ENCODE data around the gene GABRD.

The GABRD gene

GRCh38 chr1:2076826-2077225, 57.7 kb downstream of the GABRD start:
- H3K27ac ChIP-seq, result no peak overlapping the region

GRCh38 chr1:2078170-2078569, 59.0 kb downstream of the GABRD start:
- TF ChIP-seq CTCF (conservative IDR thresholded peaks at IDR 0.05), result no peak
- TF ChIP-seq ZFX (IDR thresholded peaks at IDR 0.05), result no peak
- H3K27ac ChIP-seq, result no peak overlapping the region

More at GRCh38 chr1:2076826-2077225, 57.7 kb downstream of the GABRD start:
- TF ChIP-seq ZFX (IDR thresholded peaks at IDR 0.05) (no peak), CTCF (conservative IDR thresholded peaks at IDR 0.05) (no peak)

GRCh38 chr1:2079396-2080085, 60.4 kb downstream of the GABRD start:
- H3K27ac ChIP-seq, result no peak overlapping the region
- TF ChIP-seq CTCF (conservative IDR thresholded peaks at IDR 0.05), result no peak
- TF ChIP-seq ZFX (IDR thresholded peaks at IDR 0.05), result no peak

GRCh38 chr1:2080140-2080539, 61.0 kb downstream of the GABRD start:
- H3K27ac ChIP-seq, result no peak overlapping the region
- TF ChIP-seq CTCF (conservative IDR thresholded peaks at IDR 0.05) (no peak), ZFX (IDR thresholded peaks at IDR 0.05) (no peak)
